ENCODE results near the gene SLC29A4.
"Not testable (repeated sequence)": the region's sequence is repeated elsewhere in the genome, so short reads cannot be mapped to it uniquely, and the experiment has no call there.

SLC29A4 gene

GRCh38 chr7:5266191-5267028 lies 16.3 kb upstream of the SLC29A4 start:
- H3K4me3 Mint-ChIP-seq = no peak overlapping the region

DNA sequence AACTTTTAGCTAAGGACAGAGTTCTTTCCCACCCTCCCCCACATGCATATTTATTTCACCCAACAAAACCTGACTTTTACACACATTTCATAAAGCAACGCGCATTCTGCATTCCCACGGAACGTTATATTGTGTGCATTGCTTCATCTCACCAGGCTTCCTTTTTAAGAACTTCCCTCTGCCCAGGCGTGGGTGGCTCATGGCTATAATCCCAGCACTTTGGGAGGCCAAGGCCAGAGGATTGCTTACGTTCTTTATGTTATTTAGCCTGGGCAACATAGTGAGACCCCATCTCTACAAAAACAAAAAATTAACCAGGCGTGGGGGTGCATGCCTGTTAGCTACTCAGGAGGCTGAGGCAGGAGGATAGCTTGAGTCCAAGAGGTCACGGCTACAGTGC lies 14.9 kb upstream of the SLC29A4 start:
- not testable (repeated sequence) for H3K27ac Mint-ChIP-seq; H3K4me1 Mint-ChIP-seq; H3K4me3 Mint-ChIP-seq; H3K9me3 Mint-ChIP-seq; ATAC-seq; H3K36me3 Mint-ChIP-seq (ENCODE audit: low read depth); DNase-seq; H3K27me3 Mint-ChIP-seq

More at GRCh38 chr7:5266191-5267028, 16.3 kb upstream of the SLC29A4 start:
- H3K36me3 Mint-ChIP-seq (ENCODE audit: low read depth) = no peaks in the 10 kb centered on the region
- no peaks in the 10 kb centered on the region for H3K9me3 Mint-ChIP-seq
- DNase-seq = no peak
- no peaks in the 10 kb centered on the region for H3K27me3 Mint-ChIP-seq
- H3K4me1 Mint-ChIP-seq = no peaks in the 10 kb centered on the region
- H3K27ac Mint-ChIP-seq = no peak overlapping the region
- no peak for ATAC-seq

GRCh38 chr7:5269992-5270657 lies 12.6 kb upstream of the SLC29A4 start:
- not testable (repeated sequence) for H3K36me3 Mint-ChIP-seq (ENCODE audit: low read depth); H3K4me1 Mint-ChIP-seq; DNase-seq; H3K9me3 Mint-ChIP-seq; H3K27ac Mint-ChIP-seq; ATAC-seq; H3K27me3 Mint-ChIP-seq; H3K4me3 Mint-ChIP-seq

DNA sequence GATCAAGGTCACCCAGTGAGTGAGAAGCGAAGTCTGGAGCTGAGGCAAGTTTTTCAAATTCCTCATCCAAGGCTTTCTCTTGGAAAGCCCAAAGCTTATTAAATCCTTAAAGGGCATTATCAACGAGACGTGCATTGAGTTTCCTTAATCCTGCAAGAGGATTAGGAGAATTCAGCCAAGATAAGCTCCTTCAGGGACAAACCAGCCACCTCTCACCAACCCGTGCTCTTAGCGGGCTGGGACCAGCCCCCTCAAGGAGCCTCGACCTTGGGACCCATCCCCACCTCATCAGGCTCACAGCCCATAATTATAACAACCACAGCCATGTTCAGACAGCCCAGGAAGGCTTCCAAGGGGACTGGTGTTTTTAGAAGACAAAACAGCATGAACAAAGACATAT lies 12.0 kb upstream of the SLC29A4 start:
- H3K27ac Mint-ChIP-seq = no peak overlapping the region

GRCh38 chr7:5273831-5274405 lies 8.8 kb upstream of the SLC29A4 start:
- ATAC-seq; H3K27ac Mint-ChIP-seq; DNase-seq; H3K36me3 Mint-ChIP-seq (ENCODE audit: low read depth); H3K27me3 Mint-ChIP-seq; H3K4me1 Mint-ChIP-seq; H3K4me3 Mint-ChIP-seq; H3K9me3 Mint-ChIP-seq: not testable (repeated sequence)

More for the DNA sequence above, 12.0 kb upstream of the SLC29A4 start:
- DNase-seq (no peak), ATAC-seq (no peak)
- Mint-ChIP-seq H3K4me3 (no peak overlapping the region), H3K36me3 (ENCODE audit: low read depth) (no peaks in the 10 kb centered on the region), H3K9me3 (no peaks in the 10 kb centered on the region), H3K27me3 (no peaks in the 10 kb centered on the region), H3K4me1 (no peaks in the 10 kb centered on the region)

- ATAC-seq = no peak
- Mint-ChIP-seq H3K4me1 (no peaks in the 10 kb centered on the region), H3K27ac (no peak overlapping the region), H3K9me3 (no peaks in the 10 kb centered on the region), H3K4me3 (no peak overlapping the region), H3K27me3 (no peaks in the 10 kb centered on the region), H3K36me3 (ENCODE audit: low read depth) (no peaks in the 10 kb centered on the region)
- DNase-seq = no peak
Observed at GRCh38 chr7:5274441-5274840, 8.3 kb upstream of the SLC29A4 start.

DNA sequence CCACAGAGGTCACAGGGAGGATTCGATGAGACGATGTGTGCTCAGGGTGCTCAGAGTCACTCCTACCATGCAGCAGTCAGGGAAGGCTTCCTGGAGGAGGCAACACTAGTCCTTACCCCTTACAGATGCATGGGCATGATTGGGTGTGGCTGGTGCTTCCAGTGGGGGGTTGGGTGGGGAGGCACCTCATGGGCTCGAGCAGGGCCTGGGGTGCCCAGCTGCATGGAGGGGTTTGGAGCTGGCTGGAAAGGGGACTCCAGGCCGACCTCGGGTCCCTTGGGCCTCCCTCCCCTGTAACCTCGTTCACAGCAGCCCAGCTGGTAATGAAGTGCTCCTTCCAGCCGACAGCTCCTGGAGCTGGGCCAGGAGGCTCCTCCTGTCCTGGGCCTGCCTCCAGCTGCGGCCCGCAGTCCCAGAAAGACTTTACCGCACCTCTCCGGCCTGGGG lies 7.7 kb upstream of the SLC29A4 start:
- not testable (repeated sequence) for H3K4me1 Mint-ChIP-seq; H3K27ac Mint-ChIP-seq; H3K9me3 Mint-ChIP-seq; H3K4me3 Mint-ChIP-seq; H3K27me3 Mint-ChIP-seq; H3K36me3 Mint-ChIP-seq (ENCODE audit: low read depth); ATAC-seq; DNase-seq

DNA sequence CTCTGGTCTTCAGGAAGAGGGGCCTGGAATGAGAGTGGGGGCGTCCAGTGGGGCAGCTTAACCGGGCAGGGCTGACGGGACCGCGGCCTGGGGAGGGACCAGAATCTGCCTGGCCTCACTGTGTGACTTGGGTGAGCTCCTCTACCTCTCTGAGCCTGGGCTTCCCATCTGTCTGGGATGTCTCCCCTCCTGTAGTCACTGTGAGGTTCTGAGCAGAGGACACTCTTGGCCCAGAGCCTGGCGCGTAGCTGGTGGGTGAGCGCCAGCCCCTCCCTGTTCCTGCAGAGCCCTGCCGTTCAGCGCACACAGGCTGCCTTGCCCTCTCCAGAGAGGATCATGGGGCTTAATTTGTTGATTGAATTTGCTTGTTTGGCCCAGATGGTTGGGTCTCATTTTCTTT lies 7.2 kb upstream of the SLC29A4 start:
- not testable (repeated sequence) for H3K27me3 Mint-ChIP-seq; DNase-seq; H3K4me1 Mint-ChIP-seq; H3K36me3 Mint-ChIP-seq (ENCODE audit: low read depth); H3K27ac Mint-ChIP-seq; H3K9me3 Mint-ChIP-seq; H3K4me3 Mint-ChIP-seq; ATAC-seq

DNA sequence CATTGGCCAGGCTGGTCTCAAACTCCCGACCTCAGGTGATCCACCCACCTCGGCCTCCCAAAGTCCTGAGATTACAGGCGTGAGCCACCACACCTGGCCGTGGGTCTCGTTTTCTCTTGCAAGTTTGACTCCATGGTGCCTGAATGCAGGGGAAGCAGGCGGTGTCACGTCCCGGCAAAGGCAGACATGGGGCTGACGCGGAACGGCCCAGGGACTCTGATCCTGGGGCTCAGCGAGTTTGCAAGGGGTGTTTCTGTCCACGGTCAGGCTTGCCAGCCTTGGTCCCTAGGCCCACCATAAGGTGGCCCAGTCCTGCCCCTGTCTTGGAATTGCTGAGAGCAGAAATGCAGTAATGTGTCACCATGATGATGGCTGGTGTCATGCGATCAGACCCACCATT lies 6.6 kb upstream of the SLC29A4 start:
- H3K4me1 Mint-ChIP-seq; H3K27me3 Mint-ChIP-seq; DNase-seq; H3K36me3 Mint-ChIP-seq (ENCODE audit: low read depth); H3K9me3 Mint-ChIP-seq; H3K27ac Mint-ChIP-seq; H3K4me3 Mint-ChIP-seq: not testable (repeated sequence)
- ATAC-seq = peak; percentile 13

- DNase-seq = no peak
- Mint-ChIP-seq H3K9me3 (no peaks in the 10 kb centered on the region), H3K4me1 (no peaks in the 10 kb centered on the region), H3K27ac (no peak overlapping the region), H3K4me3 (no peak overlapping the region), H3K27me3 (peaks cover 10% of the 10 kb centered on the region), H3K36me3 (ENCODE audit: low read depth) (no peaks in the 10 kb centered on the region)
- ATAC-seq = no peak
Observed at GRCh38 chr7:5276611-5277010, 6.1 kb upstream of the SLC29A4 start.

- Mint-ChIP-seq H3K4me3 (no peak overlapping the region), H3K27ac (no peak overlapping the region)
Observed at GRCh38 chr7:5278766-5279165, 4.0 kb upstream of the SLC29A4 start.

GRCh38 chr7:5279734-5280133 lies 3.0 kb upstream of the SLC29A4 start:
- DNase-seq (no peak), ATAC-seq (no peak)
- no peaks in the 10 kb centered on the region for H3K9me3 Mint-ChIP-seq
- no peak overlapping the region for H3K4me3 Mint-ChIP-seq
- no peak overlapping the region for H3K27ac Mint-ChIP-seq
- H3K4me1 Mint-ChIP-seq = no peaks in the 10 kb centered on the region
- peaks cover 17% of the 10 kb centered on the region for H3K27me3 Mint-ChIP-seq
- no peaks in the 10 kb centered on the region for H3K36me3 Mint-ChIP-seq (ENCODE audit: low read depth)

More at GRCh38 chr7:5278766-5279165, 4.0 kb upstream of the SLC29A4 start:
- DNase-seq (no peak), ATAC-seq (no peak)
- Mint-ChIP-seq H3K36me3 (ENCODE audit: low read depth) (no peaks in the 10 kb centered on the region), H3K27me3 (peaks cover 11% of the 10 kb centered on the region), H3K9me3 (no peaks in the 10 kb centered on the region), H3K4me1 (no peaks in the 10 kb centered on the region)

DNA sequence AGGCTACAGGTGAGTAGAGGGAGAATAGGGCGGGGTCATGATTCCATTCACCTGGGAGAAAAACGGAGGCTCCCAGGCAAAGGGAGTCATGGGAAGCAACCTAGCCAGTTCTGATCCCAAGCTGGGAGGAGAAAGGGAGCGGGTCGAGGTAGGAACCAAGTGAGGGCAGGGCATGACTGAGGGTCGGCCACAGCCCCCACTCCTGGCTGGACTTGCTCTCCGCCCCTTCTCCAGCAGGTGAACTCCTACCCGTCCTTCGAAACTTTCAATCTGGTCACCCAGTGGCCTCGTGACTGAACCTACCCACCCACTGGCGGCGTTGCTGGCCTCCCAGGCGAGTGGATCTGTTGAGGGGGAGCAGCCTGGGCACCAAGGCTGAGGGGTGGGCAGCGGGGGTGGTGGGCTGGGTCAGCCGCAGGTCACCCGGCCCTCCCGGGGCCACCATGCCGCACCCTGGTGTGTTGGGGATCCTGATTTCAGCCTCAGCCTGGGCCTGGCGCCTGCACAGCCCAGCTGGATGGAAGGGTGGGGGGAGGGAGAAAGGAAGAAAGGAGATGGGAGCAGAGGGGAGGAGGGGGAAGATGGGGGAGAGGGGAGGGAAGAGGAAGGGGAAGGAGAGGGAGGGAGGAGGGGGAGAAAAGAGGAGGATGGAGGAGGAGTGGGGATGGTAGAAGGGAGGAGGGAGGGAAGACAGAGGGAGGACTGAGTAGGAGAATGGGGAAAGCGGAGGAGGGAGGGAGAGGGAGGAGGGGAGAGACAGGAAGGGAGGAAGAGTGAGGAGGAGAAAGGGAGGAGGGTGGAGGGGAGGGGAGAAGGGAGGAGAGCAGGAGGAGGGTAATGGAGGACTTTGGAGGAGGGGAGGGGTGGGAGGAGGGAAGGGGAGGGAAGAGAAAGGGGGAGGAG lies 894 bp upstream of the SLC29A4 start:
- not testable (repeated sequence) for ATAC-seq; H3K9me3 Mint-ChIP-seq; H3K27ac Mint-ChIP-seq; H3K36me3 Mint-ChIP-seq (ENCODE audit: low read depth); H3K4me1 Mint-ChIP-seq; H3K4me3 Mint-ChIP-seq; DNase-seq
- H3K27me3 Mint-ChIP-seq = peaks cover 20% of the 10 kb centered on the region
